ENCODE measurements around the gene BAD. TPM values are rescaled to one million over a fixed set of nuclear protein-coding genes. Genes with fewer than 3 reads are reported as not detected.

Gene BAD
- total RNA-seq, 3 donors from 2014 or later (not counting 1 experiment from before 2014, with no cell fraction given) = 30.6 to 35.8 (median 31.6) TPM

- H3K4me3 ChIP-seq (ENCODE audit: low read length) = peak overlapping the region; percentile 53
- Mint-ChIP-seq H3K4me1 (peaks cover 11 to 27% of the 10 kb centered on the region in 2 donors), H3K27me3 (ENCODE audit: low read depth in 2 of 2) (no peaks in the 10 kb centered on the region)
These were observed 48.9 kb downstream of the BAD start for GRCh38 chr11:64235437-64236161.

GRCh38 chr11:64234647-64235379 lies 49.7 kb downstream of the BAD start:
- intact Hi-C loops (cut with micrococcal nuclease) = no loop called here
- TF ChIP-seq CTCF (IDR thresholded peaks at IDR 0.05) = no peak
- peak overlapping the region; percentile 84 for H3K4me3 Mint-ChIP-seq
- H3K27me3 Mint-ChIP-seq (ENCODE audit: low read depth in 2 of 2) = no peaks in the 10 kb centered on the region
- ATAC-seq (peak; percentile 55 to 67 (median 55)), DNase-seq (peak; percentile 55 to 81)
- peak overlapping the region; percentile 59 to 71 for H3K27ac Mint-ChIP-seq
- H3K4me3 ChIP-seq (ENCODE audit: low read length) = peak overlapping the region; percentile 53
- H3K27ac ChIP-seq (ENCODE audit: low read length) = peak overlapping the region; percentile 53
- no peaks in the 10 kb centered on the region for H3K36me3 Mint-ChIP-seq
- H3K4me1 Mint-ChIP-seq = peaks cover 11 to 26% of the 10 kb centered on the region in 2 donors
- H3K9me3 ChIP-seq (ENCODE audit: control insufficient read depth, insufficient read depth, low read length) = no peaks in the 10 kb centered on the region
- peaks cover 66% of the 10 kb centered on the region for H3K4me1 ChIP-seq (ENCODE audit: control insufficient read depth, insufficient read depth, low read length)
- WGBS (ENCODE audit: insufficient coverage) = under 1% methylated on average over 80 of the region's 80 CpGs
- H3K27me3 ChIP-seq (ENCODE audit: control insufficient read depth, insufficient read depth, low read length) = no peaks in the 10 kb centered on the region
- no peaks in the 10 kb centered on the region for H3K9me3 Mint-ChIP-seq
- peaks cover 5% of the 10 kb centered on the region for H3K36me3 ChIP-seq (ENCODE audit: control insufficient read depth, insufficient read depth, low read length)

More at GRCh38 chr11:64235437-64236161, 48.9 kb downstream of the BAD start:
- H3K9me3 Mint-ChIP-seq = no peaks in the 10 kb centered on the region
- 95% methylated on average over 12 of the region's 12 CpGs for WGBS (ENCODE audit: insufficient coverage)
- Histone ChIP-seq H3K36me3 (ENCODE audit: control insufficient read depth, insufficient read depth, low read length) (peaks cover 5% of the 10 kb centered on the region), H3K27me3 (ENCODE audit: control insufficient read depth, insufficient read depth, low read length) (no peaks in the 10 kb centered on the region), H3K27ac (ENCODE audit: low read length) (peak overlapping the region; percentile 53), H3K9me3 (ENCODE audit: control insufficient read depth, insufficient read depth, low read length) (no peaks in the 10 kb centered on the region), H3K4me1 (ENCODE audit: control insufficient read depth, insufficient read depth, low read length) (peaks cover 66% of the 10 kb centered on the region)
- ATAC-seq (no peak), DNase-seq (no peak)
- H3K4me3 Mint-ChIP-seq = peak overlapping the region; percentile 84
- H3K36me3 Mint-ChIP-seq = no peaks in the 10 kb centered on the region
- intact Hi-C loops (cut with micrococcal nuclease) = no loop called here
- TF ChIP-seq CTCF (IDR thresholded peaks at IDR 0.05) = no peak
- peak overlapping the region; percentile 59 to 71 for H3K27ac Mint-ChIP-seq

GRCh38 chr11:64233913-64234586 lies 50.4 kb downstream of the BAD start, which contains the start of gene VEGFB:
Gene VEGFB (plus strand): TSS chr11:64234584. CDS start chr11:64234834, 250 bp downstream.
- Histone ChIP-seq H3K4me3 (ENCODE audit: low read length) (peak within 1 kb of the TSS; percentile 53), H3K9me3 (ENCODE audit: control insufficient read depth, insufficient read depth, low read length) (no peaks in the 10 kb centered on the region), H3K27ac (ENCODE audit: low read length) (peak within 1 kb of the TSS; percentile 53), H3K4me1 (ENCODE audit: control insufficient read depth, insufficient read depth, low read length) (peaks cover 67% of the 10 kb centered on the region), H3K36me3 (ENCODE audit: control insufficient read depth, insufficient read depth, low read length) (peaks cover 5% of the 10 kb centered on the region), H3K27me3 (ENCODE audit: control insufficient read depth, insufficient read depth, low read length) (no peaks in the 10 kb centered on the region)
- WGBS (ENCODE audit: insufficient coverage) = 8% methylated on average over 58 of the region's 62 CpGs
- Mint-ChIP-seq H3K36me3 (no peaks in the 10 kb centered on the region), H3K9me3 (no peaks in the 10 kb centered on the region), H3K27ac (peak within 1 kb of the TSS; percentile 65 to 93), H3K27me3 (ENCODE audit: low read depth in 2 of 2) (no peaks in the 10 kb centered on the region), H3K4me1 (peaks cover 13 to 33% of the 10 kb centered on the region in 2 donors), H3K4me3 (peak within 1 kb of the TSS; percentile 84)
- DNase-seq = peak; percentile 61 to 84
- no peak for TF ChIP-seq CTCF (IDR thresholded peaks at IDR 0.05)
- ATAC-seq = peak; percentile 58 to 77 (median 70)
- intact Hi-C loops (cut with micrococcal nuclease) = no loop called here

Measured in natural killer cell (primary cell).